Neuron (in vitro differentiated cells): ENCODE data around the gene UNC13B.

Experiments used
- H2AFZ ChIP-seq: one replicate; pipeline ENCODE4 v1.6.1; 2013; ENCODE audit warnings: low read depth, mild to moderate bottlenecking, inconsistent platforms, low read length, moderate library complexity
- H3K27me3 ChIP-seq: one replicate; pipeline ENCODE4 v1.6.1; 2013; ENCODE audit warnings: low read length; ENCODE audit not compliant: insufficient read depth
- H3K36me3 ChIP-seq: one replicate; pipeline ENCODE4 v1.6.1; 2013; ENCODE audit warnings: low read length; ENCODE audit not compliant: insufficient read depth
- H3K4me1 ChIP-seq: one replicate; pipeline ENCODE4 v1.6.1; 2013; ENCODE audit warnings: low read length; ENCODE audit not compliant: insufficient read depth
- H3K4me3 ChIP-seq: 2 replicates; pipeline ENCODE4 v1.5.1; 2013; ENCODE audit warnings: mild to moderate bottlenecking, low read length, moderate library complexity
- H3K9me3 ChIP-seq: one replicate; pipeline ENCODE4 v1.6.1; 2013; ENCODE audit warnings: low read length

The UNC13B gene

DNA sequence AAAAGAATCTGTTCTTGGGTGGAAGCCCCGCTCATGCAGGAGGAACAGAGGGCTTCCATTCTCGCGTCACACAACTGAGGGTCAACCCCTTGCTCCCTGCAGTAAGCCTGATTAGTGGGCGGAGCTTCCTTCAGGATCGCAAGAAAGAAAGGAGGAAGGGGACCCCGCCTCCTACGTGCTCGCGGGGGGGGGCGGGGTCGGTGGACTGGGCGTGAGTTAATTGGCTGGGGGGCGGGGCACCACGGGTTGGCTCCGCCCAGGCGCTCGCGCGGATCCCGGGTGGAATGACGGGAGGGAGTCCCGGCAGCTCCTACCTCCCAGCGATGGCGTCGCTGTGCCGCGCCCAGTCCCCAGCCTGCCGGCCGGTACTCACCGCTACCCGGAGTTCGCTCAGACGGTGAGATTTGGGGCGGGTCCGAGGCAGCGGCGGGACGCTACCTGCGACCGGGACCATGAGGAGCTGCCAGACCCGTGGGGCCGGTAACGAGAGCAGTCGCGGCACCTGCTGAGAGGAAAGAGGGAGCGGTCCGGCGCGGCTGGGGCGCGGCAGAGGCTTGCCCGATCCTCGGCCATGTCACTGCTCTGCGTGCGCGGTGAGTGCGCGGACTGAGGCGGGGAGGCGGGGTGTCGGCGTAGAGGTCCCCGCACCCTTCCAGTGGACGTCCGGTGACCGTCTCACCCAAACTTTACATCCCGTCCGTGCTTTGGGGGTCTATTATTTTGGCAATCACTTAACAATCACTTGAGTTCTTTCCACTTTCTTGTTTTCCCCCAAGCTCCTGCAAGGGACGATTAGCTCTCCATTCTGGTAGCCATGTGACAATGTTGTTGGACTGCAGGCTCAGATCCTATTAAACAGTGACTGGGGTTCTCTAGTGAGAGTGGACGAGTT is at the start of gene UNC13B:
Gene UNC13B, plus strand, starts transcription at position 297 of the 892 bp plus-strand sequence. Its CDS starts 275 bp downstream, at position 572.
- Histone ChIP-seq H2AFZ (peak within 1 kb of the TSS; percentile 91), H3K27me3 (no peaks in the 10 kb centered on the region), H3K9me3 (no peaks in the 10 kb centered on the region), H3K36me3 (no peaks in the 10 kb centered on the region), H3K4me3 (peak within 1 kb of the TSS; percentile 79), H3K4me1 (peaks cover 12% of the 10 kb centered on the region)

DNA sequence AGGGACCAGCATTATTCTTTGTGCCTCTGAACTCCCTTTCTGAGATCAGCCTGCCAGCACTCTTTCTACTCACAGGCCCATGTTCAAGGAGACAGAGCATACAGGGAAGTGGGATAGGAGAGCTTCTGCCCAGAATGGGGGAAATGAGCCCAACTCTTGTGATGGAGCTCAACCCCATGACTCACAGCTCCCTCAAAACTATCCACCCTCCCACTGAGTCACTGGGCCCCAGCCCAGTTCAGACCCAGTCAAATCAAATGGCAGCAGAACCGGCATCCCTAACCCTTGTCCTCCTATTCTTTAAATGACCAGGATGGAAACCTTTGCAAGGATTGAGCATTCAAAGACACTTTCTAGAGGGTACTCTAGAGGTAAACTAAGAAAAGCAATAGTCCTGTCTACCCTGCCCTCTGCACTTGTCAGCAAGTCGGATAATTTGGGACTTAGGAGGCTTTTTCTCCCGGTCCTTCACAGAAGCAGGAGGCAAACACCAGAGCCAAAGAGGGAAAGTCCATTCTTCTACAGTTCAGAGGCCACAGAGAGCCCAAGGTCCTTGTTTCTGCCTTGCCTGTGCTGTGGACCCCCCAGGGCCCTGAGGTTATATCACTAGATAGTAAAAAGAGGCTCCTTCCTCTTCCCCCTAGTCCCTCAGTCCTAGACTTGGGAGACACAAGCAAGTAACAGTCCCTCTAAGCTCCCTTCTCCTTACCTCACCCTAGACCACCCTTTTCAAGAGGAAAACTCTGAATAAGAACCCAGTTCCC is 49.4 kb upstream of the UNC13B start:
- Histone ChIP-seq H3K9me3 (no peaks in the 10 kb centered on the region), H3K4me3 (peak overlapping the region; percentile 29), H3K36me3 (peaks cover 15% of the 10 kb centered on the region), H2AFZ (no peak overlapping the region), H3K27me3 (no peaks in the 10 kb centered on the region), H3K4me1 (peaks cover 48% of the 10 kb centered on the region)

DNA sequence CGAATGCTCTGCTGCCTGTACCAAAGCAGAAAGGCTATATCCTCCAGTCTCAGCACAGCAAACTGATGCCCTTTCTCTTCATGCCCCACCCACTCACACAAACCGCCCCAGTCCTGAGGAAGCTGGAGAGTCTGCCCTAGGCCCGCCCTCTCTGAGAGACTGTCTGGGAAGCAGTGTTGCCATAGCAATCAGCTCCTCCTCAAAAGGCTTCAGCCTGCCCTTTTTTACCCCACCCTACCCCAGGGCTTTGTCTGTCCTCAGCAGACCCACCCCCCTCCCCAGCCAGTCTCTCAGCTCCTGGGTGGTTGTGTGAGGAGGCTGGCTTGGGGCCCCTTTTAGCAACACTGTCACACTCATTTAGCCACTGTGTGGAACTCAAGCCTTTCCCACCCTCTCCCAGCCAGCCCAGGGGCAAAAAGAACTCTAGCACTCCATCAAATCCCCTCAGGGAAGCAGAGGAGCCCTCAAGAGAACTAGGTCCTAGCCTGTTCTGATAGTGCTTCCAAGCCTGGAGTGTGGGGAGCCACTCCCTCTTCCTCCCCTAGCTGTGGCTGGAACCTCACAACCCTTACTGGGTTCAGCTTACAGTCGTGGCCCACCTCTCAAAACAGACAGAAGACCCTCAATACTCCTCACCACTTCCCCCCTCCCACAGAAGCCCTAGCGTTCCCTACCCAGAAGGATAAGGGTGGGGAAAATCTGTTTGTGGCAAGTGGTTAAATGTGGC is 47.5 kb upstream of the UNC13B start:
- H3K4me1 ChIP-seq = peaks cover 48% of the 10 kb centered on the region
- no peak overlapping the region for H2AFZ ChIP-seq
- no peaks in the 10 kb centered on the region for H3K27me3 ChIP-seq
- H3K36me3 ChIP-seq = peaks cover 4% of the 10 kb centered on the region
- no peaks in the 10 kb centered on the region for H3K9me3 ChIP-seq
- peak overlapping the region; percentile 94 for H3K4me3 ChIP-seq

DNA sequence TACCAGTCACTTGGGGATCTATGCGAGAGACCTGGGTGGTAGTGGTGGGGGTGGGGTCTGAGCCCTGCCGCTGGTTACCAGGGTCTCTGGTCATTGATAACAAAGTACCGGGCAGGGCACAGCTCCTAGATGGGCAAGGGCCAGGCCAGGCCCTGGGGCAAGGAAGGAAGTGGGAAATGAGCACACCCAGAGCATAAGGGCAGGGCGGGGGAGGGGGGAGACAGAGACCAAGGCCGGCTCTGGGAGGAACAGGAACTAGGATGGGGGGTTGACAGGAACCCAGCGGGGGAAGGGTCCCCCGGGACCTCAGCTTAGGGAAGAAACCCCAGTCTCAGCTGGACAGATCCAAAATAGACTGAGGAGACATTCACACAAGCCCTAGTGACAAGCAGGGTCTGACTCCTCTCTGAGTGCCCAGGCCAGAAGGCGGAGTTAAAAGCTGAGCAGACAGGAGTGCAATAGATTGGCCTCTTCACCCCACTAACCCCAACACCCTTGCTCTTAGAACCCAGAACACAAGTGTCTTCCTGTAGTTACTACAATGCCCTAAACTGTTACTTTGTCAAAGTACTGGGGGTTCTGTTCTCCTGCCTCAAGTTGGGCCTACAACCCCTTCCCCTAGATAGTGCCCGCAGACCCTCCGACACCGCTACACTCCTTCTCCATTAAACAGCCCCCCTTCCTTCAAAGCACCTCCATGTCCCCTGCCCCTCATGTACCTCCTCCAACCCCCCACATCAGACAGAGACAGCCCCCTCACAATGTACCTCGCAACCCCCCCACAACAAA is 46.8 kb upstream of the UNC13B start:
- no peaks in the 10 kb centered on the region for H3K27me3 ChIP-seq
- peak overlapping the region; percentile 94 for H3K4me3 ChIP-seq
- no peak overlapping the region for H2AFZ ChIP-seq
- no peaks in the 10 kb centered on the region for H3K36me3 ChIP-seq
- no peaks in the 10 kb centered on the region for H3K9me3 ChIP-seq
- H3K4me1 ChIP-seq = peaks cover 41% of the 10 kb centered on the region

DNA sequence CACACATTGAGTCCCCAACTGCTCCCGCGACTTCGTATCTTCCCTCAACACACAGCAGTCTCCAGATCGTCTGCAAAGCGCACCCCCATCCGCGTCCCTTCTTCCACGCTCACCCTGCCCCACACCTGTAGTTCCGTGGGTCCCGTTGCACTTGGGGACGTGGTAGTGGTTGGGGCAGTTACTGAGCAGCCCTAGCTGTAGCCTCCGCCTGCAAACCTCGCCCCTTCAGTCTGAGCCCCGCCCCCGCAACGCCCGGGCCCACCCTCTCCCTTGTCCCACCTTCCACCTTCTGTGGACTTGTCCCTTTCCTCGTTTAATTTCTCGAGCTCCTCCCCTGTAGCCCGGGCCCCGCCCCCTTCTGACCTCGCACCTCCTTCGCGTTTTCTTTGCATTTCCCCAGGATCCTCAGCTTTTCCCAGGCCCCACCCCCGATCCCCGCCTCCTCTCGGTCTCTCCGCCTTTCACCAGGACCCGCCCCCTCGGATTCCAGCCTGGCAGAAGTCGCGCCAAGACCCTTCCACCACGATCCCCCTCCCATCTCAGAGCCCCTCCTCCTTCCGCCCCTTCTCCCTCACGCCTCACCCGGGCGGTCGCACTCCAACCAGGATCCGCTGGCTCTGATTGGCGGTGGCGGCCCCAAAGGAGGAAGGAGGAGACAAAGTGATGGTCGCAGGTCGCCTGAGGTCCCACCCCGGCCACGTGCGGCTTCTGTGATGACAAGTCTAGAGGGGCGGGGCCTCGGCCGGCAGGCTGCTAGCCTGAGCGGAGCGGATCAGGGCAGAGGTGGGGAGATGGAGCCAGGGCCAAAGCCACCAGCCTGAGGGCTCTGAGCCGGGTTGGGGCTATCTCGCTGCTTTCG is 45.9 kb upstream of the UNC13B start, which contains the start of gene ATOSB:
Gene ATOSB, minus strand, starts transcription at position 183 of the 859 bp plus-strand sequence. CDS start 7,588 bp downstream, outside the sequence.
- H3K36me3 ChIP-seq = no peaks in the 10 kb centered on the region
- no peaks in the 10 kb centered on the region for H3K9me3 ChIP-seq
- no peak within 1 kb of the TSS for H2AFZ ChIP-seq
- H3K4me1 ChIP-seq = peaks cover 32% of the 10 kb centered on the region
- no peaks in the 10 kb centered on the region for H3K27me3 ChIP-seq
- H3K4me3 ChIP-seq = peak within 1 kb of the TSS; percentile 94

DNA sequence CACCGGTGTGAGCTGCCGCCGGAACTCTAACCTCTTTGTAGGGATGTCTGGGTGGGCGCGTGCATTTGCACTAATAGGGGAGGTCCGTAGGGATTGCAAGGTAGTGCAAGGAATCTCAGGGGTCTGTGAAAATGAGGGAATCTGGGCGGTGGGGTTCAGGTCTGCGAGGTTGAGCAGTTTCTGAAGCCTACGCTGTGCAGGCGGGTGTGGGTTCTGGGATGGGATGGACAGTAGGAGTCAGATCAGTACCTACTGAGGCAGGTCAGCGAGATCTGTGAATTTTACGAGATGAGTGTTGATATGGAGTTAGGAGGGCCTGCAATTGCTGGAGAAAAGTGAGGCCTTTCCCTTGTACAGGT is 45.3 kb upstream of the UNC13B start:
- H3K9me3 ChIP-seq = no peaks in the 10 kb centered on the region
- no peaks in the 10 kb centered on the region for H3K36me3 ChIP-seq
- no peak overlapping the region for H2AFZ ChIP-seq
- H3K27me3 ChIP-seq = no peaks in the 10 kb centered on the region
- H3K4me3 ChIP-seq = peak overlapping the region; percentile 43
- peaks cover 29% of the 10 kb centered on the region for H3K4me1 ChIP-seq

DNA sequence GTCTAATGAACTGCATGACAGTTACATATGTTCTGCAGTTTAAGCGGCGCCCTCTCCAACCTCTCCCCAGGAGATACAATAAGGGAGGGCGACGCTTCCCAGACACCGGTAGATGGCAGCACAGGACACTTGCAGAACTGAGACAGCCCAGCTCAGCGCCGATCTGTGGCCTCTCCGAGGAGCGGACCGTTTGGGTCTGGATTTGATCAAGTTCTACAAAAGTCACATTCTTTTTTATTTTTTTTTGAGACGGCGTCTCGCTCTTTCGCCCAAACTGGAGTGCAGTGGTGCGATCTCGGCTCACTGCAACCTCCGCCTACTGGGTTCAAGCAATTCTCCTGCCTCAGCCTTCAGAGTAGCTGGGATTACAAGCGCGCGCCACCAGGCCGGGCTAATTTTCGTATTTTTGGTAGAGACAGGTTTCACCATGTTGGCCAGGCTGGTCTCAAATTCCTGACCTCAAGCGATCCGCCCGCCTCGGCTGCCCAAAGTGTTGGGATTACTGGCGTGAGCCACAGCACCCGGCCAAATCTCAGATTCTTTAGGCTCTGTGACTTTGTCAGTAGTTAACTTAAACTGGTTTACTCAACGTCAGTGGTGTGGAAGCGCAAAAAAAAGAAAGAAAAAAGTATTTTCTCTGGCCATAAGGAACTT is 44.8 kb upstream of the UNC13B start:
- Histone ChIP-seq H3K4me1 (peaks cover 25% of the 10 kb centered on the region), H3K27me3 (no peaks in the 10 kb centered on the region), H3K9me3 (no peaks in the 10 kb centered on the region), H2AFZ (peak overlapping the region; percentile 29), H3K4me3 (peak overlapping the region; percentile 43), H3K36me3 (no peaks in the 10 kb centered on the region)

DNA sequence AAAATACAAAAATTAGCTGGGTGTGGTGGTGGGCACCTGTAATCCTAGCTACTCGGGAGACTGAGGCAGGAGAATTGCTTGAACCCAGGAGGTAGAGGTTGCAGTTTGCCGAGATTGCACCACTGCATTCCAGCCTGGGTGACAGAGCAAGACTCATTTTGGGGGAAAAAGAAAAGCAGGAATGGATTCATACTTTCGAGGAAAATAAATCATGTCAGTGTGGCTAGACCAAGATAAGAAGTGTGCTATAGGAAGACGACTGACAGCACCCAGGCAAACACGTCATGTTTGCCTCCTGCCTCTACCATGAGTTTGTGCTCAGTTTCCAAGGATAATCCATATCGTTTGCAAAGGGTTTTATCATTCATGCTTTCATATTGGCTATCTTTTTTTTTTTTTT is 26.9 kb upstream of the UNC13B start:
- Histone ChIP-seq H3K36me3 (no peaks in the 10 kb centered on the region), H3K4me3 (no peak overlapping the region)

DNA sequence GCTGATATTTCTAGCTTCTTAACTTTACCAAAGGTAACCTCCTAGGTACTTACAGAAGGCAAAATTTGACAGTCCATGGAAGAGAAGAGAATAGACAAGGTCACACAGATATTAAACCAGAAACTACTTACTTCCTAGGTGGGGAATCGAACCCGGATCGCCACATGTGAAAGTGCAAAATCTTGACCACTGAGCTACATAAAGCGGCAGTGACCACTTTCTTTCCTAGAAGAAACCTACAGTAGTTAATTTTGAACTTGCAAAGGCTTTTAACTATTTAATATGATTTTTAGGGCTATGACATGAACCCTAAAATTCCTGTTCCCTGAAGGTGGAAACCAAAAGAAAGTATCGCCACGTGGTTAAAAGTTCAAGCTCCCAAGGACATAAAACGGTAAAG is 25.8 kb upstream of the UNC13B start:
- Histone ChIP-seq H3K36me3 (no peaks in the 10 kb centered on the region), H3K27me3 (no peaks in the 10 kb centered on the region)

More for the DNA sequence above, 26.9 kb upstream of the UNC13B start:
- H2AFZ ChIP-seq = no peak overlapping the region
- H3K9me3 ChIP-seq = peaks cover 4% of the 10 kb centered on the region
- H3K4me1 ChIP-seq = no peaks in the 10 kb centered on the region
- no peaks in the 10 kb centered on the region for H3K27me3 ChIP-seq

DNA sequence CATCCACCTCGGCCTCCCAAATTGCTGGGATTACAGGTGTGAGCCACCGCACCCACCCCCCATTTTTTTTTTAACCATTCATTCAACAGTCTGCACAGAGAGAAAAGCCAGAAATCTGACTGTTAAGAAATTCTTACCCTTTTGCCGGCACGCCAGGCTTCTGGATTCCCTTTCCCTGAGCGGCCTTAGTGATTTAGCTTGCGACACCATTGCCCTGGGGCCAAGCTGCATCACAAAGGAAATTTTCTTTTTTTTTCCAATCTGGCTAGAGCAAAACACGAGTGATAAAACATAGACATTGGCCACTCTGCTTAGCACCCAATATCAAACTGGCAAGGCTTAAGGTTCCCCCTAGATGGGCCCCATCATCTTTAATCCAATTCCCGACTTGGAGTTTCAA is 24.9 kb upstream of the UNC13B start:
- Histone ChIP-seq H3K9me3 (peaks cover 16% of the 10 kb centered on the region), H3K4me1 (no peaks in the 10 kb centered on the region), H3K27me3 (no peaks in the 10 kb centered on the region), H2AFZ (no peak overlapping the region), H3K36me3 (no peaks in the 10 kb centered on the region), H3K4me3 (no peak overlapping the region)

More for the DNA sequence above, 25.8 kb upstream of the UNC13B start:
- Histone ChIP-seq H3K9me3 (peaks cover 9% of the 10 kb centered on the region), H3K4me1 (no peaks in the 10 kb centered on the region), H3K4me3 (no peak overlapping the region), H2AFZ (no peak overlapping the region)

DNA sequence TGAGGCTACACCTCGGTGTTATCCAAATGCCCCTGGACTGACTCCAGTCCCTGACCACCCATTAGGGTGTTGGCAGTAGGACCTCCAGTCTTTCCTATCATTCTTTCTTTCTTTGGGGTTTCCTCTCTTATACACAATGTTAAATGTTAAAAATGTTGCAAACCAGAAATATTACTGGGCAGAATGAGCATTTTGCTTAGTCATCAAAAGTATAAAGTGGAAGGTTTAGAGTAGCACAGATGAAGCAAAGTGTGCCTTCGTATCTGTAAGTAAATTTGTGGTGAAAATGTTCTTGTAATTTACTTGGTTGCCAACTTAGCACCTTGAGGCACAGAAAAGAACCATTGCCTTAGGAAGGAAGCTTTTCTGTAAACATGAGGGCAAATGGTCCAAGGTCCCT is 21.7 kb upstream of the UNC13B start:
- Histone ChIP-seq H3K4me3 (no peak overlapping the region), H3K36me3 (no peaks in the 10 kb centered on the region), H3K9me3 (peaks cover 24% of the 10 kb centered on the region), H3K4me1 (no peaks in the 10 kb centered on the region), H3K27me3 (no peaks in the 10 kb centered on the region), H2AFZ (no peak overlapping the region)
